GM10248 (cell line): ENCODE data around the gene GP2.

Source experiments
- CTCF ChIA-PET: fragments of 300-600 bp; sonication (Branson Sonifier 250); formaldehyde crosslinking; extraction: SDS; loops from one replicate; lab custom pipeline; 2021; ENCODE audit warnings: antibody characterized with exemption; lab: Yijun Ruan, JAX
- POLR2A ChIA-PET: fragments of 350-650 bp; sonication (Branson Sonifier 250); formaldehyde crosslinking; extraction: SDS; loops from one replicate; lab custom pipeline; 2020; ENCODE audit warnings: antibody characterized with exemption; lab: Yijun Ruan, JAX
- DNase-seq: peaks from one replicate; pipeline ENCODE4 v3.0.0; 2012; ENCODE audit errors: extremely low spot score
- TF ChIP-seq, protein P1 (sequence below): IDR thresholded peaks from 2 replicates; pipeline ENCODE4 v1.5.1; 2012; ENCODE audit warnings: mild to moderate bottlenecking, low read depth; ENCODE audit errors: extremely low read depth, missing control alignments, control extremely low read depth

GP2 gene

DNA sequence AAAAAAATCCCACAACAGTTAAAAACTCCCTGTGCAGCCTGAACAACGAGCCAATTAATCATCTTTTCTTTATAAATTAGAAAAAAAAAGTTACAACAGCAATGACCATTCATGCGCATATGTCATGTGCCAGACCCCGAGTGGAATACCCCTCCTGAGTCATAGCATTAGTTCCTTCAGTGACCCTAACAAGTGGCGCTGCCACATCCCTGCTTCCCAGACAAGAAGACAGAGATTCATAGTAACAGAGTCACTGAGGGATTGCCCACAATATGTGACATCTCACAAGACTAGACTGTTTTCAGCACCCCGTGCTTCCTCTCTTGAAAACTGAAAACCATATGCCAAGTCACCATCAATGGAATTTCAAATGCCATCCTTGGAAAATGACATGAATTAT, 17.3 kb upstream of the GP2 start:
- DNase-seq = no peak
- TF ChIP-seq, protein P1, sequence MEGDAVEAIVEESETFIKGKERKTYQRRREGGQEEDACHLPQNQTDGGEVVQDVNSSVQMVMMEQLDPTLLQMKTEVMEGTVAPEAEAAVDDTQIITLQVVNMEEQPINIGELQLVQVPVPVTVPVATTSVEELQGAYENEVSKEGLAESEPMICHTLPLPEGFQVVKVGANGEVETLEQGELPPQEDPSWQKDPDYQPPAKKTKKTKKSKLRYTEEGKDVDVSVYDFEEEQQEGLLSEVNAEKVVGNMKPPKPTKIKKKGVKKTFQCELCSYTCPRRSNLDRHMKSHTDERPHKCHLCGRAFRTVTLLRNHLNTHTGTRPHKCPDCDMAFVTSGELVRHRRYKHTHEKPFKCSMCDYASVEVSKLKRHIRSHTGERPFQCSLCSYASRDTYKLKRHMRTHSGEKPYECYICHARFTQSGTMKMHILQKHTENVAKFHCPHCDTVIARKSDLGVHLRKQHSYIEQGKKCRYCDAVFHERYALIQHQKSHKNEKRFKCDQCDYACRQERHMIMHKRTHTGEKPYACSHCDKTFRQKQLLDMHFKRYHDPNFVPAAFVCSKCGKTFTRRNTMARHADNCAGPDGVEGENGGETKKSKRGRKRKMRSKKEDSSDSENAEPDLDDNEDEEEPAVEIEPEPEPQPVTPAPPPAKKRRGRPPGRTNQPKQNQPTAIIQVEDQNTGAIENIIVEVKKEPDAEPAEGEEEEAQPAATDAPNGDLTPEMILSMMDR = no peak
- ChIA-PET CTCF (no interaction called here), POLR2A (no interaction called here)

DNA sequence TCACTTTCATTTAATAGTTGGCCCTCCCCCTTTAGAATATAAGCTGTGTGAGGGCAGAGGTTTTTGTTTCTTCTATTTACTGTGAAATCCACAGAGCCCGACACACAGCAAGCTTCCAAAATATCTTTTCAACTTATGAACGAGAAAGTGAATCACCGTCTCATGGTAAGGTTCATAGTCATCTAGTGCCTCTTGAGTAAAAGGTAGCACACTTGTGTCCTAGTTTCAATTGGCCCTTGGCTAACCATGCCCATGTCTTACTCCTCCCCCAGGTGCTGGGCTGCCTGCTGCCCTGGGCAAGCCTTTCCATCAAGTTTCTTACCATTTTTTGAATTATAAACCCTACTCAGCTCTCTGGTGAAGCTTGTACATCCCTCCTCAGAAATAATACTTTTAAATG, 12.4 kb upstream of the GP2 start:
- ChIA-PET POLR2A (no interaction called here), CTCF (interaction anchor here (1.6 kb wide), 1 partner anchor 16 kb away, joined by 3 read pairs; no protein-coding TSS in a partner anchor)
- TF ChIP-seq, protein P1 = no peak
- DNase-seq = no peak

DNA sequence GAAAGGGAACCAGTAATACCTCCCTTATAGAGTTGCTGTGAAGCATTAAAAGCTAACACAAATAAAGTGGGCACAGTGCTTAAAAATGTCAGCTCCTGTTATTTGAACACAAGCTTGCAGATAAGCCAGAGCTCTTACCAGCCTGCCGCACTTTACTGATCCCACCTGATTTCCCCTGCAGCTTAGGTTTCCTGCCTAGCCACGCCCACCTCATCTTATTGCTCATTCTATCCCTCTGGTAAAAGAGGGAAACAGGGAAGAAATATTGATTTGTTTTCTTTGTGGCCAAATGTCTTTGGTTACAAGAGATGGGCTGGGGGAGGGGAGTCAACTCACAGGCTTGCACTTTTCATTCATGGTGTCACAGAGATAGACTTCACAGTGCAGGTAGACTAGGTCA, 9.6 kb upstream of the GP2 start:
- CTCF ChIA-PET = interaction anchor here (1.0 to 2.1 kb wide), 2 partner anchors 9 to 46 kb away, joined by 3 to 4 read pairs; no protein-coding TSS in a partner anchor
- POLR2A ChIA-PET = no interaction called here

DNA sequence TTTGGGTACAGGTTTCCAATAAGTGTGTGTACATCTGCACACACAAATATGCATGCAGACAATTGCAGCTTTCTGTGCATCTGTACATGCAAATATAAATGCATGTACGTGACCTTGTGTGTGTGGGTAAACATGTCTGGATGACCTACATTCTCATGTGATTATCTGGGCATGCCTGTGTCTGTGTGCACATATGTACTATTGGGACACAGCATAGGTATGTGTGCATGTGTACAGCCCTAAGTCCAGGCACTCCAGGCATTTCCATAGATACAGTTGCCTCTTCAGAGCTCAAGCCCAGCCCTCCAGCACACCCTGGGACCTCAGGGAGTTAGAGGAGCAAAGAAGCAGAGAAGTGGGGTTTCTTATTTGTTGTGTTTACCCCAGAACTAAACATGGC, 7.1 kb upstream of the GP2 start:
- CTCF ChIA-PET = interaction anchor here (0.8 to 1.8 kb wide), 3 partner anchors 28 to 436 kb away, joined by 3 to 5 read pairs (median 3); no protein-coding TSS in a partner anchor
- TF ChIP-seq, protein P1 = no peak
- POLR2A ChIA-PET = no interaction called here
- no peak for DNase-seq

More for the DNA sequence above, 9.6 kb upstream of the GP2 start:
- TF ChIP-seq, protein P1 = no peak
- no peak for DNase-seq

DNA sequence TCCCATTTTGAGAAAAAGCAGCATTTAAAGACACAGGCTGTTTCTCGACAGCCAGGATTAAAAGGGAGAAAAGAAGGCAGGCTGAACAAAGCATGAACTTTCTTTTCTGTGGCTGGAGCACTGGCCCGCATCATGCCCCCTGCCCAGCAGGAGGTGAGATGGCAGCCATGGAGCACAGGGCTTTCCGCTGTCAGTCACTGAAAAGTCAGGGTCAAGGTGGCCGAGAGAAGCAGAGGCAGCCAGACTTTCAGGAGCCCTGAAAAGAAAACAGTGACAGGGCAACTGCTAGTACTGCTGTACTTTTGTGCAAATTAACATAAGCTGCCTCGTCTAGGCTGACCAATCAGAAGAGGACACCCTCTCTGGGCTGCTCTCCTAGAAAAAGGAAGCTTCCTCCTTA, 5.8 kb upstream of the GP2 start:
- no peak for DNase-seq
- CTCF ChIA-PET = no interaction called here
- TF ChIP-seq, protein P1 = no peak
- POLR2A ChIA-PET = no interaction called here

DNA sequence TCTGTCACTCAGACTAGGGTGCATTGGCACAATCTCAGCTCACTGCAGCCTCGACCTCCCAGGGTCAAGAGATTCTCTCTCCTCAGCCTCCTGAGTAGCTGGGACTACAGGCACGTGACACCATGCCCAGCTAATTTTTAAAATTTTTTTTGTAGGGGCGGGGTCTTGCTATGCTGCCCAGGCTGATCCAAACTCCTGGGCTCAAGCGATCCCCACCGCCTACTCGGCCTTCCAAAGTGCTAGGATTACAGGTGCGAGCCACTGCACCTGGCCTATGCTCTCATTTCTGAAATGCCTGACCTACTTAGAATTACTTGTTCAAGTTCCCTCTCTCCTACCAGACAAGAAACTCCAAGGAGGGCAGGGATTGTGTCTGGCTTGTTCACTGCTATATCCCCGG, 5.1 kb upstream of the GP2 start:
- ChIA-PET CTCF (interaction anchor here (1.0 kb wide), 1 partner anchor 10 kb away, joined by 3 read pairs; no protein-coding TSS in a partner anchor), POLR2A (no interaction called here)
- TF ChIP-seq, protein P1 = no peak
- no peak for DNase-seq
